Kidney epithelial cell (primary cell): Measurements from ENCODE around the gene EFCAB6. TPM values are rescaled to one million over a fixed set of nuclear protein-coding genes. Genes with fewer than 3 reads are reported as not detected.

Experiments
- DNase-seq: peaks from one replicate; pipeline ENCODE4 v3.0.0-alpha.2; 2010; ENCODE audit warnings: low read depth
- H3K27me3 ChIP-seq: 2 replicates; pipeline ENCODE4 v1.6.0; 2011; ENCODE audit warnings: low read length; ENCODE audit not compliant: control insufficient read depth, insufficient read depth
- H3K36me3 ChIP-seq: 2 replicates; pipeline ENCODE4 v1.5.1; 2011; ENCODE audit warnings: low read length; ENCODE audit not compliant: control insufficient read depth, insufficient read depth
- H3K4me3 ChIP-seq: 2 replicates; pipeline ENCODE4 v1.5.1; 2011; ENCODE audit warnings: low read depth, mild to moderate bottlenecking, control low read depth, low read length
- total RNA-seq: library from RNA; depleted of rRNA; stranded (reverse); fragments of >200 nt; gene quantifications from 2 replicates; pipeline ENCODE4 v1.2.3, GENCODE V29; 2015
- TF ChIP-seq, protein P1 (sequence below): IDR thresholded peaks from 2 replicates; pipeline ENCODE4 v1.5.1; 2011; ENCODE audit warnings: mild to moderate bottlenecking, moderate library complexity, low read length, control low read depth, inconsistent platforms; ENCODE audit not compliant: insufficient read depth, poor library complexity, severe bottlenecking

EFCAB6 gene
- total RNA-seq, 1 donor from 2014 or later, result 2.3 TPM

DNA sequence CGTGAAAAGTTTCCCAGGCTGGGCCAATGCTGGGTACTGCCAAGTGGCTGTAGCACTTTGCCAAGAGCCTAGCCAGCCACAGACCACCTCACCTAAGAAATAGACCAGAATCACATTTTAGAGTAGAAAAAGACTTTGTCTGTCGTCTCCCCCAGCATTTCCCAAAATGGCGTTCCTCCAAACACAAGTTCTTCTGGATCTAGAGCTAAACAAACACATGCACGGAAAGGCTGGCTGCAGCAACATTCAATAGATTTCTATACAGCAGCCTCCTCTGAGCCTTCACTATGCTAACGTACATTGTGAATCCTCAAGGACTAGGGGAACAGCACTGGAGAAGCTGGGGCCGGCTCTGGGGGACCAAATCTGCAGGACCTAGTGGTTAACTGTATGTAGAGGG, 65.0 kb downstream of the EFCAB6 start:
- DNase-seq, result no peak
- TF ChIP-seq, protein P1, sequence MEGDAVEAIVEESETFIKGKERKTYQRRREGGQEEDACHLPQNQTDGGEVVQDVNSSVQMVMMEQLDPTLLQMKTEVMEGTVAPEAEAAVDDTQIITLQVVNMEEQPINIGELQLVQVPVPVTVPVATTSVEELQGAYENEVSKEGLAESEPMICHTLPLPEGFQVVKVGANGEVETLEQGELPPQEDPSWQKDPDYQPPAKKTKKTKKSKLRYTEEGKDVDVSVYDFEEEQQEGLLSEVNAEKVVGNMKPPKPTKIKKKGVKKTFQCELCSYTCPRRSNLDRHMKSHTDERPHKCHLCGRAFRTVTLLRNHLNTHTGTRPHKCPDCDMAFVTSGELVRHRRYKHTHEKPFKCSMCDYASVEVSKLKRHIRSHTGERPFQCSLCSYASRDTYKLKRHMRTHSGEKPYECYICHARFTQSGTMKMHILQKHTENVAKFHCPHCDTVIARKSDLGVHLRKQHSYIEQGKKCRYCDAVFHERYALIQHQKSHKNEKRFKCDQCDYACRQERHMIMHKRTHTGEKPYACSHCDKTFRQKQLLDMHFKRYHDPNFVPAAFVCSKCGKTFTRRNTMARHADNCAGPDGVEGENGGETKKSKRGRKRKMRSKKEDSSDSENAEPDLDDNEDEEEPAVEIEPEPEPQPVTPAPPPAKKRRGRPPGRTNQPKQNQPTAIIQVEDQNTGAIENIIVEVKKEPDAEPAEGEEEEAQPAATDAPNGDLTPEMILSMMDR, result no peak
- no peaks in the 10 kb centered on the region for H3K27me3 ChIP-seq
- no peaks in the 10 kb centered on the region for H3K36me3 ChIP-seq
- H3K4me3 ChIP-seq, result no peak overlapping the region

DNA sequence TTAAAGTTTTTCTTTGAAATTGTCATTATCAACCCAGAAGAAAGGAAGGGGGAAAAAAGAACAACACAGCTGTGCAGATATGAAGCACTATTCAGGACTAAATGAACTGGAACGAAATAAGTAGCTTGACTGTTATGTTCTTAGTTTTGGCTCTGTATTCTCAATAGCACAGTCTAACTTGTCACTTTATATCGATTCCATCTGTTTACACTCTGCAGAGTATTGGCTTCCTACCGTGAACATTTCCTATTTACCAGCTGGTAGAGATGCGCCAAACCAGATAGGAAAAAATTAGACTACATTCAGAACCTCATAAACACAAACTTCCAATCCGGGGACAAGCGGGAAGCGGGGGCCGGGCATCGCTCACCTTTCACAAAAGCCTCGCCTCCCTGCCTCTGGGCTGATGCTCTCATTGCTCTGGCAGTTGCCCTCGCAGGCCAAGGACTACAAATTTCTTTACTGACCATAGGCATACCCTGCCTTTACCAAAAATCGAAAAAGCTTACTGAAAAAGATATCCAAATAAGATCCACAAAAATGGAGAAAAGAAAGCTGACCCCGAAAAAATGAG, 66.2 kb downstream of the EFCAB6 start:
- H3K4me3 ChIP-seq, result no peak overlapping the region

DNA sequence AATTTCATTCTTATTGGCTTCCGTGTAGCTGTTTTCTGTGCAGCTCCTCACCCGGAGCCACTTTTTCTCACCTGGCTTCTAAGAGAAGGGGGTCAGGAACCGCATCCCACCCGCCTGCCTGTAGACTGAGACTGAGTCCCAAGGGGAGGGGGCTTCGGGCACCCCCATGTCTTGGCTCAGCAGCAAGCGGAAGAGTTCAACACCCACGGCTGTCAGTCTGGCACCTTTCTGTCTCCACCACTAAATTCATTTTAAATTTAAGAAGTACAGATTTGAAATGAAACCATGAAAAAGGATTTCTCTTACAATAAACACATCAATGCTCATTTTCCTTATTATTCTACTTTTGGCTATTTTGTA, 66.7 kb downstream of the EFCAB6 start:
- Histone ChIP-seq H3K4me3 (no peak overlapping the region), H3K36me3 (no peaks in the 10 kb centered on the region), H3K27me3 (no peaks in the 10 kb centered on the region)
- no peak for DNase-seq
- TF ChIP-seq, protein P1, result no peak

More for the DNA sequence above, 66.2 kb downstream of the EFCAB6 start:
- Histone ChIP-seq H3K27me3 (no peaks in the 10 kb centered on the region), H3K36me3 (no peaks in the 10 kb centered on the region)
- TF ChIP-seq, protein P1, result no peak
- no peak for DNase-seq

DNA sequence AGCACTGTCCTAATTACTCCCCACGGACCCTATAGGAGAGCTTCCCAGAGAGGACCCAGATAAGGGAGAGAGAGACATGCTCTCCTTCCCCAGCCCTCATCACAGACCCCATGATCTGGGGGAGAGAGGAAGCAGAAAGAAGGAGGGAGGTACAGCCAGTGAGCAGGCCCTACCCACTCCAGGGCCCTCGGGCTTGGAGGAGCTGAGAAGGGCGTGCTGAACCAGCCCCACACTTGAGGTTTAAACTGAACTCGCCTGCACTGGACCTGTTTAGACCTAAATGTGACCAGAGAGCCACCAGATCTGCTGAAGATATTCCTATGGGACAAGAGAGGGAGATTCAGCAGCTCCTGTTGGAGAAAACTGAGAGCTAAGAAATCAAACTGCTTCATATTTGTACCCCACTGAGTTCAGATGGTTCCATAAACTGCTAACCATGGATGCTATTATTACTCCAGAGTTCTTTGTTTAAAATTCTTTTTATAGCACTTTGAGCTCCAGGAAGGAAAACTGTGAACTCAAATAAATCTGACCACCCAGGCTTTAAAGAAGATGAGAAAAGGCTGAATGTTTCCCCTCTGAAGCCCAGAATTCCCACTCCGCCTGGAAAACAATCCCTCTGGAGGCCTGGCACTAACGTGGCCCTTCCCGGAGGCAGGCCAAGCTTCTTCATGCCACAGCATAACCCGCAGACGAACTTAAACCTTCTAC, 67.2 kb downstream of the EFCAB6 start:
- Histone ChIP-seq H3K36me3 (no peaks in the 10 kb centered on the region), H3K4me3 (no peak overlapping the region), H3K27me3 (no peaks in the 10 kb centered on the region)
- no peak for DNase-seq
- TF ChIP-seq, protein P1, result no peak

DNA sequence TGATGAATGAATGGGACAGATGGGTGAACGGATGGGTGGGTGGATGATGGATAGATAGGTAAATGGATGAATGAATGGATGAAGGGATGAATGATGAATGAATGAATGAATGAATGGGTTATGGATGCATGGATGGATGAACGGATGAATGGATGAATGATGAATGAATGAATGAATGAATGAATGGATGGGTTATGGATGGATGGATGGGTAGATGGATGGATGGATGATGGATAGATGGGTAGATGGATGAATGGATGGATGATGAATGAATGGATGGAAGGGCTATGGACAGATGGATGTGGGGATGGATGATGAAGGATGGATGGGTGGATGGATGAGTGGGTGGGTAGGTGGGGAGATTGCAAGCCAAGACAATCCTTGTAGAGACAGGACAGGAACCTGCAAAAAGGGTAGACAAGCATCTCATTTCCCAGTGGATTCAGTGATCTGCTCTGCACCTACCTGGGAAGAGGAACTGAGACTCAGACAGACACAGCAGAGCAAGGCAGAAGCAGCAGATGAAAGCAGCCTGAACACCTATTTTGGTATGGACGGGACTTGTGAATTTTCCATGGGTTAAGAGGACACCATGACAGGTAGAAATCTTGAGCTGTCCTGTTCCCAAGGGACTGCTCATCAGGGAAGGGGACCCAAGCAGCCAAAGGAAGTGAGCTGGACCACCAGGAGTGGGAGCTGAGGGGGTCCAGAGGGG, 68.0 kb downstream of the EFCAB6 start:
- TF ChIP-seq, protein P1, result no peak
- H3K4me3 ChIP-seq, result no peak overlapping the region
- no peaks in the 10 kb centered on the region for H3K36me3 ChIP-seq
- no peaks in the 10 kb centered on the region for H3K27me3 ChIP-seq
- no peak for DNase-seq

DNA sequence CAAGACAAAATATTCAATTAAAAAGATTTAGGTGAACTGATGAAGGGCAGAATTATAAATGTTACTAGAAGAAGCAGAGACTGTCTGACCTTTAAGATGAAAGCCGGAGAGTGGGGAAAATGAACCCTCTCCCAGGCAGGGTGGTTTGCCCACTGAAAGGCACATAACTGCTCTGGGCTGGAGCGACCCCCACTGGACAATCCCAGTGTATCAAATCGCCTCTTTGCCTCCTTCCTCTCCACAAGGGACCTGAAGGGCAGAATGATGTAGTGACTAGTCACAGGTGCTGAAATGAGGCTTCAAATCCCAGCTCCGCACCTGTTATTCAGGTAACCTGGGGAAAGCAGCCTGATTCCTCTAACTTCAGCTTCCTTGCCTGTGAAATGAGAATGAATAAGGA, 69.0 kb downstream of the EFCAB6 start:
- no peak overlapping the region for H3K4me3 ChIP-seq
- no peak for DNase-seq

More for the DNA sequence above, 69.0 kb downstream of the EFCAB6 start:
- TF ChIP-seq, protein P1, result peak; percentile 1
- no peaks in the 10 kb centered on the region for H3K27me3 ChIP-seq
- no peaks in the 10 kb centered on the region for H3K36me3 ChIP-seq
